NT2/D1 (cell line): ENCODE results near the gene MRPS2.
"Not testable (repeated sequence)": the region's sequence is repeated elsewhere in the genome, so short reads cannot be mapped to it uniquely, and the experiment has no call there.

ENCODE experiments used
- DNase-seq: peaks from one replicate; pipeline ENCODE4 v3.0.0-alpha.2; 2011; ENCODE audit warnings: low read depth, low spot score
- H3K27me3 ChIP-seq: 2 replicates; pipeline ENCODE4 v1.6.0; 2011; ENCODE audit warnings: mild to moderate bottlenecking; ENCODE audit not compliant: insufficient read length, insufficient read depth
- H3K36me3 ChIP-seq: 2 replicates; pipeline ENCODE4 v1.6.1; 2011; ENCODE audit warnings: mild to moderate bottlenecking, low read length, mixed read lengths; ENCODE audit not compliant: insufficient read depth, insufficient read length
- H3K4me1 ChIP-seq: 2 replicates; pipeline ENCODE4 v1.5.1; 2011; ENCODE audit not compliant: insufficient read depth, insufficient read length
- H3K4me3 ChIP-seq: 2 replicates; pipeline ENCODE4 v1.5.1; 2011; ENCODE audit warnings: low read depth; ENCODE audit not compliant: insufficient read length
- H3K9ac ChIP-seq: 2 replicates; pipeline ENCODE4 v1.6.0; 2011; ENCODE audit warnings: low read depth; ENCODE audit not compliant: insufficient read length
- H3K9me3 ChIP-seq: 2 replicates; pipeline ENCODE4 v1.5.1; 2011; ENCODE audit warnings: mild to moderate bottlenecking, low read length; ENCODE audit not compliant: insufficient read depth
- SUZ12 ChIP-seq: IDR thresholded peaks from 2 replicates; pipeline ENCODE4 v1.6.1; 2011; ENCODE audit not compliant: insufficient read length, insufficient read depth; ENCODE audit errors: extremely low read depth
- YY1 ChIP-seq: IDR thresholded peaks from 2 replicates; pipeline ENCODE4 v1.6.1; 2011; ENCODE audit not compliant: insufficient read length, insufficient read depth
- ZNF274 ChIP-seq: IDR thresholded peaks from 2 replicates; pipeline ENCODE4 v1.6.1; 2011; ENCODE audit warnings: mild to moderate bottlenecking, low read depth, low read length

Gene MRPS2

DNA sequence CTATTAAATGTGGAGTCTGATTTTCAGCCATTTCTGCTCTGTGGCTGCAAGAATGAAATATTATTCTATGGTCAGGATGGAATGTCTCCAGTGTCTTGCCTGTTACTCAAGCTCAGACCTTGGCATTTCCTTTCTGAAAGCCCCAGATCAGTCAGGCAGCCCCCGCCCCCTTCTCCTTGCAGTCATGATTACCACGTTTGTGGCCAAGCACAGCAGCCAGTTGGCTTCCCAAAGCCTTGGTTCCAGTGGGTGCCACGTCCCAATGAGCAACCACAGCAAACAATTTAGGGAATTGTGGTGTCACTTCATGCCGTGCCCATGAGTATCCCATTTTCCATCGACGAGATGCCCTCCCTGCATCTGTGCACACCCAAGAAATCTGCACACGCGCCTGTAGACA is 35.7 kb downstream of the MRPS2 start:
- Histone ChIP-seq H3K36me3 (no peaks in the 10 kb centered on the region), H3K4me3 (no peak overlapping the region), H3K9ac (no peak overlapping the region), H3K27me3 (no peaks in the 10 kb centered on the region), H3K9me3 (no peaks in the 10 kb centered on the region), H3K4me1 (peaks cover 4% of the 10 kb centered on the region)
- DNase-seq: no peak
- TF ChIP-seq YY1 (no peak), SUZ12 (no peak), ZNF274 (no peak)

DNA sequence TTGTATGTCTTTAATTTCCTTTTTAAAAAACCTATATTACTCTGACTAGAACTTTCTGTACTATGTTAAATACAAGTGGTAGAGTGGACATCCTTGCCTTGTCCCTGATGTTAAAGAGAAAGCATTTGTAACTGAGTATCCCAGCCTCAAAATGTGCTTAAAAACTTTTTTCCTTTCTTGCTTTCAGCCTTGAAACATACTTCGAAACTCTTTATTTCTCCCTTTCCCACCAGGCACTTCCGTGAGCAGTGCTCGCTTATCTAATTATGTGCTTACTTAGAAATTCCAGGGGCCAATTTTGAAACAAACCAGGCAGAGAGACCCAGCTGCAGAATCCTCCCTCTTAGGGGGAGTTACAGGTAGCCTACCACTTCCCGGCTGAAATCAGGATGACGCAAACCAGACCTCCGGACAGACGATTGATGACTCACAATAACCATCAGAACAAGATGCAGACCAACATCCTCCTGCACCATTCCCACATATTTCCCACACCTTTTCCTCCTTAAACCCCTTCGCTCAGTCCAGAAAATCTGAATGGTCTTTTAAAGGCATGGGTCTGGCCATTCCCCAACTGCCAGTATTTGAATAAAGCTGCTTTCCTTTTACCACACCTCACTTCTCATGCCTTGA is 42.9 kb downstream of the MRPS2 start:
- H3K27me3 ChIP-seq, H3K4me3 ChIP-seq, H3K4me1 ChIP-seq, H3K36me3 ChIP-seq, H3K9me3 ChIP-seq, H3K9ac ChIP-seq, DNase-seq: not testable (repeated sequence)

DNA sequence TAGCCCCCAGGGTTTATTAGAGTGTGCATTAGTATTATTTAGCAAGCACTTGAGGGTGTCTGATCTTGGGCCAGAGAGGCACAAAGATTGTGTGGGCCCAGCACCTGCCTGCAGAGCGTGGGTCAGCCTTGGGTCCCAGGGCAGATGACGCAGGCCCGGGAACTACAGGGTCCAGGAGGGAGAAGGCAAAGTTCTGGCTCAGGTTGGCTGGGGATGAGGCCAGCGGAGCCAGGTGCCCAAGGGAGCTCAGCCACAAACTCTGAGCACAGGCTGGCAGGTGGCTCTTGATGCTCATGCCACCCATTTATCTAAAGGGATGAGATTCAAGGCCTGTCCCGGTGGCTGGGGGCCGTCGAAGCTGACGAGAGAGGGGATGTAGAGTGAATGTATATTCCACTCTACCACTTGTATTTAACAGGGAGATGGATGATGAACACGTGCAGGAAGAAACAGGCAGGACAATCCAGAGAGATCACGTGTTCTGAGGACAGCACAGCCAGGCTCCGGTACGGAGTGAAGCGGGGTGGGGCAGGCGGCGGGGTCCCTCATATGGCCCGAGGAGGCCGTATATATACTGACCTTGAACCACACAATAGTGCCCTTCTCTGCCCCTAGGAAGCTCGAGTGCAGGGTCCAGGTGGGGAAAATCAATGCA is 44.6 kb downstream of the MRPS2 start:
- H3K4me1 ChIP-seq: no peaks in the 10 kb centered on the region
- TF ChIP-seq YY1: no peak
- TF ChIP-seq SUZ12: no peak
- no peak for TF ChIP-seq ZNF274
- H3K36me3 ChIP-seq: no peaks in the 10 kb centered on the region
- no peaks in the 10 kb centered on the region for H3K9me3 ChIP-seq
- no peaks in the 10 kb centered on the region for H3K27me3 ChIP-seq
- DNase-seq: no peak
- H3K4me3 ChIP-seq: no peak overlapping the region
- H3K9ac ChIP-seq: no peak overlapping the region

DNA sequence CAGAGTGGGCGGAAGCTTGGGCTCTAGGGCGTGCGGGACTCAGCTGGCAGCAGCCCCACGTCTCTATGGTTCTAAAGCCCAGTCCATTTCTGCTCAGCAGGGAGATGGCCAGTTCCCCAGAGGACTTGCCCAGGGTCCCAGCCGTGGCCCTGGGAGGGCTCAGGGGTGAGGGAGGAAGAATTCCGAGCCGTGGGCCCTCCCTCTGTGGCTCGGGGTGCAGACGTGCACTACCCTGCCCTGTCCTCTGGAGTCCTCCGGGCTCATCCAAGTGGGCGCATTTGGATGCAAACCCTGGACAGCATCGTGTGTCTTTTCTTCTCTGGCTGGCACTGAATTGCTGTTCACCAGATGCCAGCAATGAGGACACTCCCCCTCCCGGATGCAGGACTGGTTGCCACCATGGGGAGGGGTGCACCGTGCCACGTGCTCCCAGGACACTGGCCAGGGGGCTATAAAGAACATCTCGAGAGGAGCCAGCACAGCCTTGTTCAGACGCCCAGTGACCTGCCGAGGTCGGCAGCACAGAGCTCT is 45.2 kb downstream of the MRPS2 start, which contains the start of gene OBP2A:
Gene OBP2A (plus strand): TSS at position 481 of the 531 bp plus-strand sequence. CDS start 55 bp downstream, outside the sequence.
- not testable (repeated sequence) for H3K36me3 ChIP-seq, H3K9ac ChIP-seq, DNase-seq, H3K4me1 ChIP-seq, H3K4me3 ChIP-seq, H3K9me3 ChIP-seq, H3K27me3 ChIP-seq

DNA sequence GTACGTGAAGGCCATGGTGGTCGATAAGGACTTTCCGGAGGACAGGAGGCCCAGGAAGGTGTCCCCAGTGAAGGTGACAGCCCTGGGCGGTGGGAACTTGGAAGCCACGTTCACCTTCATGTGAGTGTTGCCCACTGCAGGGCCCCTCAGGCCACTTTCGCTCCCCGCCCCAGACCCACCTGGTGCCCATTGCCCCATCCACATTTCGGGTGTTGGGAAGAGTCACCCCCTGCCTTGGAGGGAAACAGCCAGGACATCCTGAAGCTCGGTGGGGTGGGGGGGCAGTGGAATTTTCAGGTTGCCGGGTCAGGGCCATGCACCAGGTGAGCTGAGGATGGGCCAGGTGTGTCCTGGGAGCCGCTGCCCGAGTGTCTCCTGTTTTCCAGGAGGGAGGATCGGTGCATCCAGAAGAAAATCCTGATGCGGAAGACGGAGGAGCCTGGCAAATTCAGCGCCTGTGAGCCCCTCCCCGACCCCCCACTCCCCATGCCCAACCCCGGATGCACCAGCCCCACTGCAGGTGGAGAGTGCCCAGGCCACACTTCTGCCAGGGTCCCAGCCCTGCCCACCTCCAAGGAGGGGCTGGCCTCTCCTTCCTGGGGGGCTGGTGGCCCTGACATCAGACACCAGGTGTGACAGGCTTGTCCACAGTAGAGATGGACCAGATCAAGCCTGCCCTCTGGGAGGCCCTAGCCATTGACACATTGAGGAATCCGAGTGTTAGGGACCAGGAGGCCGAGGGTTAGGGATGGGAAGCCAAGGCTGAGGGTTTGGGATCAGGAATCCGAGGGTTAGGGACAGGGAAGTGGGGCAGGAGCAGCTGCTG is 46.5 kb downstream of the MRPS2 start:
- not testable (repeated sequence) for H3K9me3 ChIP-seq

DNA sequence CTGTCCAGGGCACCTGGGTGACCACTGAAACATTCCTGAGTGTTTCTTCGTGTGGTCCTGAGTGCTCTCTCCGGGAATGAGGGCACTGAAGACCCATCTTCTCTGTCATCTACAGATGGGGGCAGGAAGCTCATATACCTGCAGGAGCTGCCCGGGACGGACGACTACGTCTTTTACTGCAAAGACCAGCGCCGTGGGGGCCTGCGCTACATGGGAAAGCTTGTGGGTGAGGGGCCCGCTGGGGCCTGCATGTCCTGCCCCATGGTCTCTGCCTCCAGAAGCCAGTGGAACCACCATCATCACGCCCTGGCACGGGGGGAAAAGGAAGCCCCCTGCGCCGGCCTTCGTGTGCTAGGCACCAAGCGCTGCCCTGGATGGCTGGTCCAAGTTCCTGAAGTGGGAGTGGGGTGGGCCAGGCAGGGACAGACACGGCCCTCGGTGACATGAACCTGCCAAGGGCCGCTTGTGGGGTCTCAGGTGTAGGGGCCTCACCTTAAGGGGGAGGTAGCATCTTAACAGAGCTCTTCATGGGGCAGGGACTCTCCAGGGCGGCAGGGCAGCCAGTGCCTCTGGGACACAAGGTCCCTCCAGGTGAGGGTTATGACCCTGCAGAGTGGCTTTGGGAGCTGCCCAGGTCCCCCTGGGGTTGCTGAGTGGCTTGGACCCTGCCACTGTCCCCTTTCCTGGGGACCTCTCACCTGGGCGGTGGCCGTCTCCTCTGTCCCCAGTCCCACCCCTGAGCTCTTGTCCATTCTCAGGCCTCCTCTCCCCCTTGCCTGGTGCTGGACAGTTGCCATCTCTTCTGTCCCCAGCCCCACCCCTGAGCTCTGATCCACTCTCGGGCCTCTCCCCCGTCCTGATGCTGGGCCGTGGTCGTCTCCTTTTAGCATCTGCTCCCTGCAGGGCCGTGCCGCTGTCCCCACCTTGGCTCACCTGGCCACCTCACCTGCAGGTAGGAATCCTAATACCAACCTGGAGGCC is 47.6 kb downstream of the MRPS2 start:
- H3K9me3 ChIP-seq: no peaks in the 10 kb centered on the region
- H3K27me3 ChIP-seq: no peaks in the 10 kb centered on the region
- peaks cover 6% of the 10 kb centered on the region for H3K4me1 ChIP-seq
- no peak overlapping the region for H3K9ac ChIP-seq
- H3K36me3 ChIP-seq: no peaks in the 10 kb centered on the region
- DNase-seq: no peak
- TF ChIP-seq SUZ12 (no peak), ZNF274 (no peak), YY1 (no peak)
- H3K4me3 ChIP-seq: no peak overlapping the region

More for the DNA sequence above, 46.5 kb downstream of the MRPS2 start:
- H3K4me3 ChIP-seq, DNase-seq, H3K4me1 ChIP-seq, H3K36me3 ChIP-seq, H3K9ac ChIP-seq, H3K27me3 ChIP-seq: not testable (repeated sequence)

DNA sequence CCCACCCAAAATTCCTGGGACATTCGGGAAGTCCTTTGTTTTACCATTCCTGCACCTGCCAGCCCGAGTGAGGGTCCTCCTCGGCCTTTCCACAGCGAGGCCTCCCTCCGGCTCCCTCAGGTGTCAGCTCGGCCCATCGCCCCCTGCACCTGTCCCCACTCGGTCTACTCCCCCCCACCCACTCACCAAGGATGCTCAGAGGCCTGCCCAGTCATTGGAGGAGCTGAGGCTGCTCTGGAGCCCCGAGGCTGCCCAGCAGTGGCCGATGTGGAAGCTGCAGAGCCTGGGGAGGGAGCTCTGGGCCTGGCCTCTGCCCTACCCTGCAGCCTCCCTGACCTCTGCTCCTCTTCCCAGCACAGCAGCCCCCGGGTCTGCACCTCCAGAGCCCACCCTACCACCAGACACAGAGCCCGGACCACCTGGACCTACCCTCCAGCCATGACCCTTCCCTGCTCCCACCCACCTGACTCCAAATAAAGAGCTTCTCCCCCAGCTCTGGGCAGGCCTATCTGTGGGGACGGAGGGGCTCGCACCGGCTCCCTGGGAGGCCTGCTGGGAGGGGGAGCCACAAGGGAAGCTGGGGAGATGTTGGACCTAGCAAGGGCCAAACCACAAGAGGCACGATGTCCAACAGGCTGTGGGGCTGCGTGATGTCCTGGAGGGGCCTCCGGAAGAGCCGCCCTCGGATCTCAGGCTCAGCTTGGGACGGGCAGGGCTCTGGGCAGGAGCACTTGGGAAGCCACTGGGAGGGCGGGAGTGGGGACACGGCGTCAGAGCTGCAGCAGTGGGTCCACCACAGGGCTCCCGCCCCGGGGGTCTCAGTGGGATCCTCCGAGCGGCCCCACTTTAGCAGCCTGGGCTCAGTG is 49.2 kb downstream of the MRPS2 start:
- not testable (repeated sequence) for H3K36me3 ChIP-seq, DNase-seq, H3K9me3 ChIP-seq, H3K9ac ChIP-seq, H3K27me3 ChIP-seq, H3K4me3 ChIP-seq, H3K4me1 ChIP-seq
